DOHH2 (cell line): Measurements from ENCODE around the gene UFD1.

ENCODE experiments used
- EZH2phosphoT487 ChIP-seq: fragments of 200-600 bp; sonication (generic); IDR thresholded peaks from 2 replicates; pipeline ENCODE4 v1.6.1; 2017; ENCODE audit warnings: borderline replicate concordance, mild to moderate bottlenecking, antibody characterized with exemption, low read length, moderate library complexity, mixed read lengths
- TF ChIP-seq, protein P1 (sequence below): fragments of 200-600 bp; sonication (generic); IDR thresholded peaks from one replicate; pipeline ENCODE4 v1.5.1; 2014; ENCODE audit warnings: antibody characterized with exemption, mild to moderate bottlenecking, low read depth, low read length; ENCODE audit not compliant: poor library complexity, severe bottlenecking

DNA sequence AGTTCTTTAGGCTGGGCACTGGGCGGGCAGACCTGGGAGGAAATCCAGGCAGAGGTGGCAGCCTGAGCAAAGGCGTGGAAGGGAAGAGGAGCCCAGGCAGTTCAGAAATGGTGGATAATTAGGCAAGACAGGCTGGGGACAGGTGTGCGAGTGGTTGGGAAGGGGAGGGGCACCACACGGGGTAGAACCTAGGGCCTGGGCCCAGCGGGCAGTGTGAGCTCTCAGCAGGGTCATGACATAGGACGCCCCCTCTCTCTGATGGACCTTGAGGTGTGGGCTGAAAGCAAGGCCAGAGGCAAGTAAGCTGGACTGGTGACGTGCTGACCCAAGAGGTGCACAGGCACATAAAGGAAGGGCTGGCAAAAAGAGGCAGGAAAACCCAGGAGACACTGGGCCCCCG is 6.8 kb downstream of the UFD1 start:
- TF ChIP-seq, protein P1, sequence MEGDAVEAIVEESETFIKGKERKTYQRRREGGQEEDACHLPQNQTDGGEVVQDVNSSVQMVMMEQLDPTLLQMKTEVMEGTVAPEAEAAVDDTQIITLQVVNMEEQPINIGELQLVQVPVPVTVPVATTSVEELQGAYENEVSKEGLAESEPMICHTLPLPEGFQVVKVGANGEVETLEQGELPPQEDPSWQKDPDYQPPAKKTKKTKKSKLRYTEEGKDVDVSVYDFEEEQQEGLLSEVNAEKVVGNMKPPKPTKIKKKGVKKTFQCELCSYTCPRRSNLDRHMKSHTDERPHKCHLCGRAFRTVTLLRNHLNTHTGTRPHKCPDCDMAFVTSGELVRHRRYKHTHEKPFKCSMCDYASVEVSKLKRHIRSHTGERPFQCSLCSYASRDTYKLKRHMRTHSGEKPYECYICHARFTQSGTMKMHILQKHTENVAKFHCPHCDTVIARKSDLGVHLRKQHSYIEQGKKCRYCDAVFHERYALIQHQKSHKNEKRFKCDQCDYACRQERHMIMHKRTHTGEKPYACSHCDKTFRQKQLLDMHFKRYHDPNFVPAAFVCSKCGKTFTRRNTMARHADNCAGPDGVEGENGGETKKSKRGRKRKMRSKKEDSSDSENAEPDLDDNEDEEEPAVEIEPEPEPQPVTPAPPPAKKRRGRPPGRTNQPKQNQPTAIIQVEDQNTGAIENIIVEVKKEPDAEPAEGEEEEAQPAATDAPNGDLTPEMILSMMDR, result no peak
- TF ChIP-seq EZH2phosphoT487, result no peak
